Thyroid gland (tissue), 4 donors: Measurements from ENCODE around the gene KIRREL3.

Experiments used
- CTCF ChIP-seq, 6 experiments: fragments of 200-600 bp in 3 of 6; fragments of 450-650 bp in 3 of 6; sonication (generic) in 3 of 6; IDR thresholded peaks; one replicate each; pipeline ENCODE4 v1.5.1; 2016 to 2019; ENCODE audit warnings: antibody characterized with exemption in 6 of 6, mild to moderate bottlenecking in 2 of 6, inconsistent platforms in 1 of 6, moderate library complexity in 1 of 6
- POLR2A ChIP-seq, 2 donors: fragments of 450-650 bp; IDR thresholded peaks; one replicate each; pipeline ENCODE4 v1.6.1; 2017; ENCODE audit warnings: antibody characterized with exemption in 2 of 2, mild to moderate bottlenecking in 2 of 2, moderate library complexity in 1 of 2

- TF ChIP-seq CTCF (IDR thresholded peaks at IDR 0.05), result no peak
- TF ChIP-seq POLR2A (IDR thresholded peaks at IDR 0.05), result no peak
Measured at GRCh38 chr11:126417091-126417862, 583.3 kb downstream of the KIRREL3 start.
